Osteoblast (primary cell): ENCODE results near the gene KRTAP1-4. TPM values are rescaled to one million over a fixed set of nuclear protein-coding genes. Genes with fewer than 3 reads are reported as not detected.

Source experiments
- DNase-seq: peaks from one replicate; pipeline ENCODE4 v3.0.0; 2011; ENCODE audit warnings: low spot score, mixed read lengths; ENCODE audit not compliant: insufficient read length; ENCODE audit errors: missing footprints
- H2AFZ ChIP-seq: 2 replicates; pipeline ENCODE4 v1.6.0; 2011; ENCODE audit warnings: mild to moderate bottlenecking, low read length
- H3K27ac ChIP-seq: 2 replicates; pipeline ENCODE4 v1.5.1; 2011; ENCODE audit warnings: mild to moderate bottlenecking, low read depth, low read length, moderate library complexity
- H3K27me3 ChIP-seq: 2 replicates; pipeline ENCODE4 v1.6.0; 2012; ENCODE audit warnings: mild to moderate bottlenecking, control low read depth, inconsistent platforms, low read length, moderate library complexity; ENCODE audit not compliant: insufficient read depth
- H3K36me3 ChIP-seq: 2 replicates; pipeline ENCODE4 v1.5.1; 2011; ENCODE audit warnings: mild to moderate bottlenecking, low read length, control low read depth, moderate library complexity; ENCODE audit not compliant: insufficient read depth
- H3K4me1 ChIP-seq: 2 replicates; pipeline ENCODE4 v1.5.1; 2011; ENCODE audit warnings: mild to moderate bottlenecking, low read length, control low read depth, moderate library complexity; ENCODE audit not compliant: insufficient read depth
- H3K4me2 ChIP-seq: 2 replicates; pipeline ENCODE4 v1.6.0; 2011; ENCODE audit warnings: mild to moderate bottlenecking, low read length; ENCODE audit not compliant: insufficient read depth
- H3K4me3 ChIP-seq: fragments of 200-600 bp; sonication (generic); 3 replicates; pipeline ENCODE4 v1.5.1; 2012; ENCODE audit warnings: mild to moderate bottlenecking, low read length, inconsistent platforms; ENCODE audit not compliant: insufficient read depth
- H3K79me2 ChIP-seq: 2 replicates; pipeline ENCODE4 v1.6.0; 2012; ENCODE audit warnings: mild to moderate bottlenecking, low read length, control low read depth, inconsistent platforms; ENCODE audit not compliant: insufficient read depth
- H3K9me3 ChIP-seq: 2 replicates; pipeline ENCODE4 v1.5.1; 2011; ENCODE audit warnings: low read depth, low read length, control low read depth
- H4K20me1 ChIP-seq: 2 replicates; pipeline ENCODE4 v1.6.0; 2012; ENCODE audit warnings: mild to moderate bottlenecking, low read length, control low read depth; ENCODE audit not compliant: insufficient read depth
- total RNA-seq: library from RNA; depleted of rRNA; stranded (reverse); fragments of >200 nt; gene quantifications from 2 replicates; pipeline ENCODE4 v1.2.3, GENCODE V29; 2012
- TF ChIP-seq, protein P1 (sequence below): IDR thresholded peaks from 2 replicates; pipeline ENCODE4 v1.5.1; 2011; ENCODE audit warnings: mild to moderate bottlenecking, low read depth, low read length, moderate library complexity; ENCODE audit errors: extremely low read depth

The KRTAP1-4 gene
- total RNA-seq, 1 donor = not detected

DNA sequence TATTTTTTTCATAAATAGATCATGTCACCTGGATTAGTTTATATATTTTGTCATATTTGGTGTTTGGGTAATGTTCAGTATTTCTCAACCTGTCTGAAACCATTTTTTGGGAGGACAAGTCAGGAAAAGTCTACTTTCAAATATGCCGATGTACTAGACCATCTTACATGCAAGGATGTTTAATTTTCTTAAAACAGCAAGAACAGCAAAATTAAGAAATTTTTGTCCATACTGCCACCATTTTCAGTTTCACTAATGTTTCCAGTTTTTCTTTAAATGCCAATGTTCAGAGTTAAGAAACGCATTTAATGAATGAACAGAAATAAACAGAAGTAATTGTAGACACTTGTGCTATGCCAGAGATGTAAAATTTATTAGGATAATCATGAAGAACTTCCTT, 36.9 kb downstream of the KRTAP1-4 start:
- Histone ChIP-seq H3K4me3 (no peak overlapping the region), H3K79me2 (no peaks in the 10 kb centered on the region), H4K20me1 (no peaks in the 10 kb centered on the region), H3K36me3 (no peaks in the 10 kb centered on the region), H3K4me2 (no peak overlapping the region), H3K9me3 (no peaks in the 10 kb centered on the region), H2AFZ (no peak overlapping the region), H3K27me3 (no peaks in the 10 kb centered on the region), H3K27ac (no peak overlapping the region), H3K4me1 (no peaks in the 10 kb centered on the region)
- no peak for DNase-seq
- TF ChIP-seq, protein P1, sequence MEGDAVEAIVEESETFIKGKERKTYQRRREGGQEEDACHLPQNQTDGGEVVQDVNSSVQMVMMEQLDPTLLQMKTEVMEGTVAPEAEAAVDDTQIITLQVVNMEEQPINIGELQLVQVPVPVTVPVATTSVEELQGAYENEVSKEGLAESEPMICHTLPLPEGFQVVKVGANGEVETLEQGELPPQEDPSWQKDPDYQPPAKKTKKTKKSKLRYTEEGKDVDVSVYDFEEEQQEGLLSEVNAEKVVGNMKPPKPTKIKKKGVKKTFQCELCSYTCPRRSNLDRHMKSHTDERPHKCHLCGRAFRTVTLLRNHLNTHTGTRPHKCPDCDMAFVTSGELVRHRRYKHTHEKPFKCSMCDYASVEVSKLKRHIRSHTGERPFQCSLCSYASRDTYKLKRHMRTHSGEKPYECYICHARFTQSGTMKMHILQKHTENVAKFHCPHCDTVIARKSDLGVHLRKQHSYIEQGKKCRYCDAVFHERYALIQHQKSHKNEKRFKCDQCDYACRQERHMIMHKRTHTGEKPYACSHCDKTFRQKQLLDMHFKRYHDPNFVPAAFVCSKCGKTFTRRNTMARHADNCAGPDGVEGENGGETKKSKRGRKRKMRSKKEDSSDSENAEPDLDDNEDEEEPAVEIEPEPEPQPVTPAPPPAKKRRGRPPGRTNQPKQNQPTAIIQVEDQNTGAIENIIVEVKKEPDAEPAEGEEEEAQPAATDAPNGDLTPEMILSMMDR = no peak

DNA sequence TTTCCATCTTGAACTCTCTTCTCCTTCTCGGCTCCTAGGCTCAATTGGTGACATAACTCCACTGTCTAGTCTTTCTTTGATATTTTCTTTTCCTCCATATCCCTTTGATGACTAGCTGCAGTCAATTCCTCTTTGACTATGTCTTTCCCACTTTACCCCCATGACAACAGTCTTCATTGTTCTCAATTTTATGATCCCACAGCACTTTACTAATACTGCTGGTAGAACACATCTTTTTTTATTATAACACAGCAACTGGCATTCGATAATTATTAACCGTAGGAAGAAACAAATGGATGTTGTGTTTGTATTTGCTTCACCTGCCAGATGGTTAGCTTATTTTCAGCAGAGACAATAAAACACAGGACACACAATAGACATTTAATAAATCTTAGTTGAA, 37.3 kb downstream of the KRTAP1-4 start:
- H3K4me1 ChIP-seq = no peaks in the 10 kb centered on the region
- no peaks in the 10 kb centered on the region for H3K79me2 ChIP-seq
- no peak overlapping the region for H3K27ac ChIP-seq
- H4K20me1 ChIP-seq = no peaks in the 10 kb centered on the region
- TF ChIP-seq, protein P1 = no peak
- H3K4me3 ChIP-seq = no peak overlapping the region
- H2AFZ ChIP-seq = peak overlapping the region; percentile 42
- H3K27me3 ChIP-seq = no peaks in the 10 kb centered on the region
- DNase-seq = no peak
- H3K9me3 ChIP-seq = no peaks in the 10 kb centered on the region
- H3K4me2 ChIP-seq = no peak overlapping the region
- H3K36me3 ChIP-seq = no peaks in the 10 kb centered on the region

DNA sequence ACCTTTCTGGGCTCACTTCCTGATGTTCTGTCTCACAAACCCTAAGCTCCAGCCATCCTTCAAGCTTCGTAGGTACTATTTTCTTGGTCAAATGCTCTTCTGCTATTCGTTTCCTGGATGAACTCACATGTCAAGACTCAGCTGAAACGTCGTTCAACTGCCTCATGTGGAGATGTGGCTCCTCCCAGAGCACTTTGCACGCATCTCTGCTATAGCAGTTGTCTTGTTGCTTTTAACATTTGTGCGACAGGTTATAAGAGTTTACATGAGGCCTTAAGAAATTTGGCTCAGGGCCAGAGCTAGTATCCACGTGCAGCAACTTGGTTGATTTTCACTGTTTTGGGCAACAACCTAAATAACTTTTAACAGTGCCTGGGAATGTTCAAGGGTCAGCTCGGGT, 43.1 kb downstream of the KRTAP1-4 start:
- H3K36me3 ChIP-seq = no peaks in the 10 kb centered on the region
- no peaks in the 10 kb centered on the region for H3K9me3 ChIP-seq
- TF ChIP-seq, protein P1 = no peak
- H2AFZ ChIP-seq = no peak overlapping the region
- no peak overlapping the region for H3K27ac ChIP-seq
- H3K4me3 ChIP-seq = no peak overlapping the region
- DNase-seq = no peak
- no peaks in the 10 kb centered on the region for H3K4me1 ChIP-seq
- no peaks in the 10 kb centered on the region for H3K79me2 ChIP-seq
- H3K27me3 ChIP-seq = no peaks in the 10 kb centered on the region
- H4K20me1 ChIP-seq = no peaks in the 10 kb centered on the region
- no peak overlapping the region for H3K4me2 ChIP-seq

DNA sequence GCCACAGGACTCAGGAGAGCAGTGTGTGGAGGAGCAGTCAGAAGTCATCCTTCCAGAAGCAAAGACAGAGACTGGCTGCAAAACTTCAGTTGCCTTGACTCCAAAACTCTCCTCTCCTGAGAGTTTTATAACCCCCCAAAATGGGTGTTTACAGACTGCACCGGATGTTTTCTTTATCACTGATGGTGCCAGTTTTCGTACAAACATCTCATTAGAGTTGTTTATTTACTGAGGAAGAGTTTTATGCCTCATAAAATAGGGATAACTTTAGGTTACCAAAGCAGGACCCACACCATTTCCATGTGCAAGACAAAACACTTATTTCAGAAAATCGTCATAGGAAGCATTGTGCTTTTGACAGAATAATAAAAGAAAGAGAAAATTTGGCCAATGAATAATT, 45.8 kb downstream of the KRTAP1-4 start, which contains the start of gene KRT40:
Gene KRT40, minus strand, starts transcription at position 101 of the 400 bp plus-strand sequence. Its CDS starts 53 bp downstream, at position 48.
- H2AFZ ChIP-seq = peak within 1 kb of the TSS; percentile 40

More for the DNA sequence above, 45.8 kb downstream of the KRTAP1-4 start, which contains the start of gene KRT40:
- H4K20me1 ChIP-seq = no peaks in the 10 kb centered on the region
- H3K9me3 ChIP-seq = no peaks in the 10 kb centered on the region
- H3K27me3 ChIP-seq = no peaks in the 10 kb centered on the region
- no peak within 1 kb of the TSS for H3K4me3 ChIP-seq
- no peaks in the 10 kb centered on the region for H3K79me2 ChIP-seq
- DNase-seq = no peak
- peaks cover 9% of the 10 kb centered on the region for H3K4me1 ChIP-seq
- H3K27ac ChIP-seq = no peak within 1 kb of the TSS
- H3K4me2 ChIP-seq = no peak within 1 kb of the TSS
- TF ChIP-seq, protein P1 = no peak
- H3K36me3 ChIP-seq = no peaks in the 10 kb centered on the region
